Esophagus muscularis mucosa (tissue), 4 donors: ENCODE data around the gene TOM1. TPM values are rescaled to one million over a fixed set of nuclear protein-coding genes. Genes with fewer than 3 reads are reported as not detected.

Experiments
- DNase-seq: peaks from one replicate; pipeline ENCODE4 v3.0.0-alpha.2; 2017; ENCODE audit errors: extremely low spot score
- H3K27ac ChIP-seq, 4 donors: fragments of 200-600 bp; sonication (generic); replicated peaks in 1 of 4; 1 replicate in 3 of 4; 2 replicates in 1 of 4; pipeline ENCODE4 v1.5.1; 2016 to 2019; ENCODE audit warnings: mild to moderate bottlenecking in 1 of 4
- H3K27me3 ChIP-seq, 4 donors: fragments of 200-600 bp; sonication (generic); one replicate each; pipeline versions ENCODE4 v1.5.1 to v1.6.0; 2016 to 2019
- H3K36me3 ChIP-seq, 4 donors: fragments of 200-600 bp; sonication (generic); one replicate each; pipeline ENCODE4 v1.5.1; 2016 to 2019
- H3K4me1 ChIP-seq, 4 donors: fragments of 200-600 bp; sonication (generic); one replicate each; pipeline ENCODE4 v1.5.1; 2016 to 2019
- H3K4me3 ChIP-seq, 4 donors: fragments of 200-600 bp; sonication (generic); 1 replicate in 2 of 4; 2 replicates in 2 of 4; pipeline ENCODE4 v1.5.1; 2016 to 2019; ENCODE audit warnings: mild to moderate bottlenecking in 4 of 4, moderate library complexity in 1 of 4
- H3K9me3 ChIP-seq, 4 donors: fragments of 200-600 bp; sonication (generic); 1 replicate in 3 of 4; 2 replicates in 1 of 4; pipeline ENCODE4 v1.5.1; 2016 to 2019
- EP300 ChIP-seq: sonication (generic); formaldehyde crosslinking; IDR thresholded peaks from one replicate; pipeline ENCODE4 v1.6.1; 2017; ENCODE audit warnings: antibody characterized with exemption
- POLR2A ChIP-seq: fragments of 450-650 bp; IDR thresholded peaks from one replicate; pipeline ENCODE4 v1.6.1; 2017; ENCODE audit warnings: antibody characterized with exemption, moderate library complexity, mild to moderate bottlenecking, low read depth
- POLR2AphosphoS5 ChIP-seq, 2 donors: sonication (generic); formaldehyde crosslinking; IDR thresholded peaks; one replicate each; pipeline ENCODE4 v1.6.1; 2017; ENCODE audit warnings: antibody characterized with exemption in 2 of 2
- WGBS: methylation state at CpG from one replicate; pipeline ENCODE4 v1.1.5; 2018; 5-methylcytosine and 5-hydroxymethylcytosine counted together
- intact Hi-C: fragments of 100-400 bp; cut with DNase I; formaldehyde crosslinking; loops from one replicate; pipeline ENCODE4 v1.15.1; 2023
- total RNA-seq, 4 donors: library from RNA; depleted of rRNA; stranded (reverse); fragments of >200 nt; gene quantifications; one replicate each; pipeline versions ENCODE4 v1.1.0 to v1.2.1, GENCODE V29; 2016
- TF ChIP-seq, protein P1 (sequence below), 3 experiments: fragments of 200-600 bp in 2 of 3; fragments of 450-650 bp in 1 of 3; sonication (generic) in 2 of 3; IDR thresholded peaks; one replicate each; pipeline ENCODE4 v1.5.1; 2017 to 2019; ENCODE audit warnings: antibody characterized with exemption in 3 of 3, mild to moderate bottlenecking in 2 of 3, moderate library complexity in 1 of 3

Gene TOM1
- total RNA-seq, 4 donors from 2014 or later: 22.8 to 44.6 (median 35.8) TPM

GRCh38 chr22:35325209-35325608, 25.5 kb downstream of the TOM1 start:
- WGBS: 86% methylated on average over 5 of the region's 5 CpGs
- Histone ChIP-seq H3K9me3 (no peaks in the 10 kb centered on the region), H3K4me3 (no peak overlapping the region), H3K36me3 (peaks cover 79 to 99% (median 94%) of the 10 kb centered on the region in 4 donors), H3K4me1 (peaks cover 3 to 9% (median 5%) of the 10 kb centered on the region in 4 donors), H3K27me3 (no peaks in the 10 kb centered on the region), H3K27ac (no peak overlapping the region)
- DNase-seq: no peak
- TF ChIP-seq POLR2AphosphoS5 (IDR thresholded peaks at IDR 0.05) (no peak), EP300 (no peak), POLR2A (no peak)
- TF ChIP-seq, protein P1, sequence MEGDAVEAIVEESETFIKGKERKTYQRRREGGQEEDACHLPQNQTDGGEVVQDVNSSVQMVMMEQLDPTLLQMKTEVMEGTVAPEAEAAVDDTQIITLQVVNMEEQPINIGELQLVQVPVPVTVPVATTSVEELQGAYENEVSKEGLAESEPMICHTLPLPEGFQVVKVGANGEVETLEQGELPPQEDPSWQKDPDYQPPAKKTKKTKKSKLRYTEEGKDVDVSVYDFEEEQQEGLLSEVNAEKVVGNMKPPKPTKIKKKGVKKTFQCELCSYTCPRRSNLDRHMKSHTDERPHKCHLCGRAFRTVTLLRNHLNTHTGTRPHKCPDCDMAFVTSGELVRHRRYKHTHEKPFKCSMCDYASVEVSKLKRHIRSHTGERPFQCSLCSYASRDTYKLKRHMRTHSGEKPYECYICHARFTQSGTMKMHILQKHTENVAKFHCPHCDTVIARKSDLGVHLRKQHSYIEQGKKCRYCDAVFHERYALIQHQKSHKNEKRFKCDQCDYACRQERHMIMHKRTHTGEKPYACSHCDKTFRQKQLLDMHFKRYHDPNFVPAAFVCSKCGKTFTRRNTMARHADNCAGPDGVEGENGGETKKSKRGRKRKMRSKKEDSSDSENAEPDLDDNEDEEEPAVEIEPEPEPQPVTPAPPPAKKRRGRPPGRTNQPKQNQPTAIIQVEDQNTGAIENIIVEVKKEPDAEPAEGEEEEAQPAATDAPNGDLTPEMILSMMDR (IDR thresholded peaks at IDR 0.05): no peak
- intact Hi-C loops: no loop called here

- no peak overlapping the region for H3K4me3 ChIP-seq
- intact Hi-C loops: no loop called here
- peaks cover 11 to 22% (median 11%) of the 10 kb centered on the region in 4 donors for H3K4me1 ChIP-seq
- H3K27me3 ChIP-seq: no peaks in the 10 kb centered on the region
- H3K36me3 ChIP-seq: peaks cover 67 to 100% (median 93%) of the 10 kb centered on the region in 4 donors
- TF ChIP-seq EP300 (no peak), POLR2AphosphoS5 (IDR thresholded peaks at IDR 0.05) (no peak), POLR2A (no peak)
- TF ChIP-seq, protein P1 (IDR thresholded peaks at IDR 0.05): no peak
- no peaks in the 10 kb centered on the region for H3K9me3 ChIP-seq
- DNase-seq: no peak
- no peak overlapping the region for H3K27ac ChIP-seq
- WGBS: 95% methylated on average over 16 of the region's 17 CpGs
These were observed 27.3 kb downstream of the TOM1 start for GRCh38 chr22:35326854-35327562.

- H3K4me3 ChIP-seq: no peak overlapping the region
- WGBS: 89% methylated on average over 21 of the region's 21 CpGs
- TF ChIP-seq, protein P1 (IDR thresholded peaks at IDR 0.05): no peak
- TF ChIP-seq EP300 (no peak), POLR2A (no peak), POLR2AphosphoS5 (IDR thresholded peaks at IDR 0.05) (no peak)
- no peaks in the 10 kb centered on the region for H3K9me3 ChIP-seq
- intact Hi-C loops: no loop called here
- H3K36me3 ChIP-seq: peaks cover 63 to 100% (median 92%) of the 10 kb centered on the region in 4 donors
- no peak overlapping the region for H3K27ac ChIP-seq
- H3K4me1 ChIP-seq: peaks cover 11 to 21% (median 11%) of the 10 kb centered on the region in 4 donors
- no peaks in the 10 kb centered on the region for H3K27me3 ChIP-seq
- no peak for DNase-seq
These were observed 28.2 kb downstream of the TOM1 start for GRCh38 chr22:35327690-35328471.

DNA sequence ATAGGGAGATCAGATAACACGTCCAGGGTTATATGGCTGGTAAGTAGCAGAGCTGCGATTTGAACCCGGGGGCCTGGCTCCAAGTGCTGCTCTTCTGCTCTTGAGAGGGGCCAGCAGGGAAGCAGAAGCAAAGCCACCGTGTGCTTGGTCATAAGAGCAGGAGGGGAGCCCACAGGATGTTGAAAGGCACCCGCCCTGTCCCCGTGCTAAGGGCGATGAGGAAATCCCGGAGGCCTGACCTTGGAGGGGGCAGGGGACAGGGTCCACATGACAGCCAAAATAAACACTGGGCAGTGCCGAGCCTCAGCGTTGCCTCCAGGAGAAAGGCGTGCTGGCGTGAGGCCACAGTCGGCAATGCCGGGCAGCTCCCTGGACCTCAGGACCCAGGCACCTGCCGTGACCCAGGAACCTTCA, 28.8 kb downstream of the TOM1 start:
- intact Hi-C loops: no loop called here
- TF ChIP-seq, protein P1 (IDR thresholded peaks at IDR 0.05): no peak
- TF ChIP-seq POLR2AphosphoS5 (IDR thresholded peaks at IDR 0.05) (no peak), POLR2A (no peak), EP300 (no peak)

More for the DNA sequence above, 28.8 kb downstream of the TOM1 start:
- Histone ChIP-seq H3K9me3 (no peaks in the 10 kb centered on the region), H3K27ac (no peak overlapping the region), H3K4me3 (no peak overlapping the region), H3K27me3 (no peaks in the 10 kb centered on the region), H3K4me1 (peaks cover 11 to 21% (median 11%) of the 10 kb centered on the region in 4 donors), H3K36me3 (peaks cover 63 to 100% (median 92%) of the 10 kb centered on the region in 4 donors)
- WGBS: 75% methylated on average over 14 of the region's 15 CpGs
- no peak for DNase-seq
